CD4-positive, alpha-beta memory T cell (primary cell): Measurements from ENCODE around the gene RSPO4. TPM values are rescaled to one million over a fixed set of nuclear protein-coding genes. Genes with fewer than 3 reads are reported as not detected.

ENCODE experiments used
- CTCF ChIA-PET: fragments of 350-600 bp; sonication (Branson Sonifier 250); formaldehyde crosslinking; loops from one replicate; lab custom pipeline; 2021; ENCODE audit warnings: inconsistent platforms; ENCODE audit not compliant: partially characterized antibody; lab: Charles Lee
- POLR2A ChIA-PET: fragments of 350-600 bp; sonication (Branson Sonifier 250); formaldehyde crosslinking; loops from one replicate; lab custom pipeline; 2021; ENCODE audit not compliant: partially characterized antibody; lab: Charles Lee
- DNase-seq, 5 donors: peaks; one replicate each; pipeline versions ENCODE4 v3.0.0 to v3.0.0-alpha.2; 2020 to 2022; ENCODE audit warnings: mixed read lengths in 1 of 5
- H3K27ac ChIP-seq: one replicate; pipeline ENCODE4 v1.7.0; 2013; ENCODE audit warnings: low read depth, low read length
- H3K27me3 ChIP-seq: 2 replicates; pipeline ENCODE4 v1.7.0; 2013; ENCODE audit warnings: mild to moderate bottlenecking, low read length, moderate library complexity; ENCODE audit not compliant: insufficient read depth
- H3K36me3 ChIP-seq: 2 replicates; pipeline ENCODE4 v1.7.0; 2013; ENCODE audit warnings: mild to moderate bottlenecking, low read length, moderate library complexity; ENCODE audit not compliant: insufficient read depth
- H3K4me1 ChIP-seq: 2 replicates; pipeline ENCODE4 v1.7.0; 2013; ENCODE audit warnings: mild to moderate bottlenecking, low read length, moderate library complexity; ENCODE audit not compliant: insufficient read depth
- H3K4me3 ChIP-seq, 2 donors: one replicate each; pipeline ENCODE4 v1.7.0; 2013; ENCODE audit warnings: low read length in 2 of 2, mild to moderate bottlenecking in 1 of 2
- H3K9me3 ChIP-seq, 2 donors: one replicate each; pipeline ENCODE4 v1.7.0; 2013; ENCODE audit warnings: low read length in 2 of 2, control low read depth in 1 of 2; ENCODE audit not compliant: control insufficient read depth in 1 of 2
- H3K27ac Mint-ChIP-seq, 7 donors: one replicate each; pipeline ENCODE4 v1.8.0; 2020 to 2021; ENCODE audit warnings: mixed read lengths in 7 of 7, mild to moderate bottlenecking in 6 of 7, inconsistent platforms in 3 of 7, moderate library complexity in 3 of 7
- H3K27me3 Mint-ChIP-seq, 2 donors: one replicate each; pipeline ENCODE4 v1.8.0; 2020 to 2021; ENCODE audit warnings: mixed read lengths in 2 of 2
- H3K36me3 Mint-ChIP-seq, 2 donors: one replicate each; pipeline ENCODE4 v1.8.0; 2020 to 2021; ENCODE audit warnings: mixed read lengths in 2 of 2, inconsistent platforms in 1 of 2, mild to moderate bottlenecking in 1 of 2
- H3K4me1 Mint-ChIP-seq, 4 donors: one replicate each; pipeline ENCODE4 v1.8.0; 2020 to 2021; ENCODE audit warnings: mixed read lengths in 4 of 4, mild to moderate bottlenecking in 1 of 4
- H3K4me3 Mint-ChIP-seq, 8 donors: one replicate each; pipeline ENCODE4 v1.8.0; 2020 to 2021; ENCODE audit warnings: mixed read lengths in 8 of 8, mild to moderate bottlenecking in 7 of 8, moderate library complexity in 6 of 8, inconsistent platforms in 3 of 8
- H3K9me3 Mint-ChIP-seq, 8 donors: one replicate each; pipeline ENCODE4 v1.8.0; 2020 to 2021; ENCODE audit warnings: mixed read lengths in 8 of 8, mild to moderate bottlenecking in 5 of 8, inconsistent platforms in 3 of 8, moderate library complexity in 1 of 8
- intact Hi-C: fragments of 100-400 bp; cut with micrococcal nuclease; formaldehyde crosslinking; loops from one replicate; pipeline ENCODE4 v1.15.1; 2023
- polyA plus RNA-seq, 2 donors: library from polyadenylated mRNA; unstranded; fragments of 300-500 nt; fragmentation: Illumina TruSeq; gene quantifications; one replicate each; pipeline ENCODE4 v1.2.3, GENCODE V29; 2021
- total RNA-seq, 2 experiments: library from RNA; stranded (reverse); gene quantifications; one replicate each; pipeline ENCODE4 v1.2.3, GENCODE V29; 2021

The RSPO4 gene
- total and polyA plus RNA-seq, 4 experiments from 2014 or later, result 0.11 to 0.38 TPM; not detected in 2

DNA sequence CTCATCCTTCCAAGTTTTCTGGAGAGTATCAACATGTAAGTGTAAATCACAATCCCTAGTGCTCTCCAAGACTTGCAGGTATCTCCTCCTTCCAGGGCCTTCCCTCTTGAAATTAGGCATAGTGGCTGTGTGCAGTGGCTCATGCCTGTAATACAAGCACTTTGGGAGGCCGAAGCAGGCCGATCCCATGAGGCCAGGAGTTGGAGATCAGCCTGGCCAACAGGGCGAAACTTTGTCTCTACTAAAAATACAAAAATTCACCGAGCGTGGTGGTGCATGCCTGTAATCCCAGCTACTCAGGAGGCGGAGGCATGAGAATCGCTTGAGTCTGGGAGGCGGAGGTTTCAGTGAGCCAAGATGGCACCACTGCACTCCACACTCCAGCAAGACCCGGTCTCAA is 76.6 kb downstream of the RSPO4 start:
- CTCF ChIA-PET, result no interaction called here
- POLR2A ChIA-PET, result no interaction called here
- H3K27ac Mint-ChIP-seq, result no peak overlapping the region

DNA sequence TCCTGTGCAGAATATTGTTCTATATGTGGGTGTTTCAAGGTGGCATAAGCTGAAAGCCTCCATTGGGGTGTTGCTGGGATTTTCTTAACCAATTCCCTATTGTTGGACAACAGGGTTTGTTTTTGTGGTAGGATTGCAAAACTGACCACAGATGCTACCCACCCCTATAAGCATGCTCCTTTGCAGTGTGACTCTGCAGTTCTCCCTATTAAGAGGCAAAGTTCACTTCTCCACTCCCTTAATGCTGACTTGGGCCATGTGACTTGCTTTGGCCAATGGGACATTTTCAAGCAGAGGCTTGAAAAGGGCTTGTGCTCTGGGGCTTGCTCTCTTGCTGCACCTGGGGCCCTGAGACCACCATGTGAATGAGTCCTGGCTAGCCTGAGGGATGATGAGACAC is 77.5 kb downstream of the RSPO4 start:
- intact Hi-C loops, result no loop called here
- Mint-ChIP-seq H3K27ac (no peak overlapping the region), H3K4me3 (no peak overlapping the region), H3K9me3 (peaks cover 0 to 4% (median 0%) of the 10 kb centered on the region in 8 donors), H3K27me3 (peaks cover 22 to 27% of the 10 kb centered on the region in 2 donors), H3K4me1 (no peaks in the 10 kb centered on the region), H3K36me3 (no peaks in the 10 kb centered on the region)
- Histone ChIP-seq H3K9me3 (no peaks in the 10 kb centered on the region), H3K27ac (no peak overlapping the region), H3K36me3 (no peaks in the 10 kb centered on the region), H3K4me1 (no peaks in the 10 kb centered on the region), H3K27me3 (no peaks in the 10 kb centered on the region), H3K4me3 (no peak overlapping the region)
- ChIA-PET POLR2A (no interaction called here), CTCF (no interaction called here)
- DNase-seq, result no peak

More for the DNA sequence above, 76.6 kb downstream of the RSPO4 start:
- no peak overlapping the region for H3K27ac ChIP-seq
- Mint-ChIP-seq H3K9me3 (peaks cover 0 to 4% (median 2%) of the 10 kb centered on the region in 8 donors), H3K27me3 (peaks cover 18 to 25% of the 10 kb centered on the region in 2 donors), H3K36me3 (no peaks in the 10 kb centered on the region), H3K4me3 (no peak overlapping the region), H3K4me1 (no peaks in the 10 kb centered on the region)
- no peak for DNase-seq
- intact Hi-C loops, result no loop called here
- no peaks in the 10 kb centered on the region for H3K4me1 ChIP-seq
- no peak overlapping the region for H3K4me3 ChIP-seq
- H3K27me3 ChIP-seq, result no peaks in the 10 kb centered on the region
- no peaks in the 10 kb centered on the region for H3K36me3 ChIP-seq
- H3K9me3 ChIP-seq, result no peaks in the 10 kb centered on the region

DNA sequence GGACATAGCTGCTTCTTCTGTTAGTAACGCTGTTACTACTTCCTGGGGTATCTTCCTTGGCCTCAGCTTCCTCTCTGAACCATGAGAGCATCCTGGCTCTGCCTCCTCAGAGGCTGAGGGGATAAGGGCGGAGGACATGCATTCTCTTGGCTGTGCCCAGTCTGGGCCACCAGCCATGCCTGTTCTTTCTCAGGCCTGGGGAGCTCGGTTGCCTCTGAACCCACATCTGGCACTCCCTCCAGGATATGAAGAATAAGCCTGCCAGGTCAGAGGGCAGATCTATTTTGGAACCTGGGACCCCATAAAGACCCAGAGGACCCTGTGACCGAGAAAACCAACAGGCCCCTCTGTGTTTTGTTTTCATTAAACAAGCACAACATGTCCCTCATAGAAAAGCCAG is 79.3 kb downstream of the RSPO4 start:
- Histone ChIP-seq H3K36me3 (no peaks in the 10 kb centered on the region), H3K27me3 (no peaks in the 10 kb centered on the region), H3K4me1 (no peaks in the 10 kb centered on the region), H3K9me3 (no peaks in the 10 kb centered on the region), H3K27ac (no peak overlapping the region), H3K4me3 (no peak overlapping the region)
- intact Hi-C loops, result no loop called here
- ChIA-PET CTCF (no interaction called here), POLR2A (no interaction called here)
- H3K9me3 Mint-ChIP-seq, result peaks cover 0 to 4% (median 0%) of the 10 kb centered on the region in 8 donors
- H3K36me3 Mint-ChIP-seq, result no peaks in the 10 kb centered on the region
- DNase-seq, result no peak
- H3K27me3 Mint-ChIP-seq, result peaks cover 25% of the 10 kb centered on the region in 2 donors
- no peaks in the 10 kb centered on the region for H3K4me1 Mint-ChIP-seq
- no peak overlapping the region for H3K4me3 Mint-ChIP-seq
- H3K27ac Mint-ChIP-seq, result no peak overlapping the region

DNA sequence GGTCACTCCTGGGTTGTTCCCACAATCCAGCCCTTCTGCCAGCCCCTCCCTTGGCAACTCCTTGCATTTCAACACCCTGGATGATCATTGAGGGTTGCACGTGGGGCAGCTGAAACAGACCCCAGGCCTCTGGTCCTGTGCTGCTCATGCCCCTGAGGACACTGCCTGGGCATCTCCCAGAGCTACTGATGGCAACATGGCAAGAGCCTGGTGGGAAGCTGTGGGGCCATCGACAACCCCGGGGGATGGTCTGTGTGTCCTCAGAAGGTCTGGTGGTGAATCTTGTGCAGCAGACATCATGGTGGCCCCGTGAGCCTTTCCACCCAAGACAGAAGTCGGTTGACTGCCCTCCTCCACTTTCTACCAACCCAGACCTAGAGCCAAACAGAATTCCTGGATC is 81.0 kb downstream of the RSPO4 start:
- no peaks in the 10 kb centered on the region for H3K27me3 ChIP-seq
- no peak overlapping the region for H3K4me3 ChIP-seq
- Mint-ChIP-seq H3K4me3 (no peak overlapping the region), H3K4me1 (no peaks in the 10 kb centered on the region), H3K9me3 (peaks cover 0 to 4% (median 0%) of the 10 kb centered on the region in 8 donors), H3K36me3 (no peaks in the 10 kb centered on the region), H3K27ac (no peak overlapping the region), H3K27me3 (peaks cover 11 to 13% of the 10 kb centered on the region in 2 donors)
- CTCF ChIA-PET, result no interaction called here
- intact Hi-C loops, result no loop called here
- no peaks in the 10 kb centered on the region for H3K9me3 ChIP-seq
- no peak overlapping the region for H3K27ac ChIP-seq
- no peaks in the 10 kb centered on the region for H3K4me1 ChIP-seq
- POLR2A ChIA-PET, result no interaction called here
- no peaks in the 10 kb centered on the region for H3K36me3 ChIP-seq
- DNase-seq, result no peak

DNA sequence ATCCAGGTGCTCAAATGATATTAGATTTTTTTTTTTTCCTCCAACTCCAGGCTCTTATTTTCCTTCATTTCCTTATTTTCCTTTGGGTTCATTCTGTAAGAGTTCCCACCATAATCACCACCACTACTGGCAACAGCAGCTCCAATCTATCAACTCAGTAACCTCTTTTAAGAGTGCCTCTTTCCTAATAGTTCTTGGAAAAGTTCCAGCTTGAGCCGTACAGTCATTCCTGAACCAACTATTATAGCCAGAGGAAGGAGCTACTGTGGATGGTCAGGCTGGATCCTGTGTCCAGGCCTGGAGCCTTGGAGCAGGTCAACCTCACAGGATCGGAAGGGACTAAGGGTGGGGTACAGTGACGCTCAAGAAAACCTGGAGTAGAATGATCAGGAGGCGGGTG is 81.8 kb downstream of the RSPO4 start:
- ChIA-PET CTCF (interaction anchor here (1.0 kb wide), 1 partner anchor 67 kb away, joined by 3 read pairs; no protein-coding TSS in a partner anchor), POLR2A (no interaction called here)
- no peaks in the 10 kb centered on the region for H3K4me1 ChIP-seq
- H3K4me3 Mint-ChIP-seq, result no peak overlapping the region
- H3K27ac ChIP-seq, result no peak overlapping the region
- H3K27me3 Mint-ChIP-seq, result peaks cover 10 to 11% of the 10 kb centered on the region in 2 donors
- H3K36me3 ChIP-seq, result no peaks in the 10 kb centered on the region
- H3K9me3 ChIP-seq, result no peaks in the 10 kb centered on the region
- no peaks in the 10 kb centered on the region for H3K36me3 Mint-ChIP-seq
- peaks cover 0 to 4% (median 0%) of the 10 kb centered on the region in 8 donors for H3K9me3 Mint-ChIP-seq
- DNase-seq, result no peak
- no peak overlapping the region for H3K4me3 ChIP-seq
- intact Hi-C loops, result no loop called here
- H3K4me1 Mint-ChIP-seq, result peaks cover 0 to 1% (median 0%) of the 10 kb centered on the region in 4 donors
- H3K27ac Mint-ChIP-seq, result no peak overlapping the region
- no peaks in the 10 kb centered on the region for H3K27me3 ChIP-seq

DNA sequence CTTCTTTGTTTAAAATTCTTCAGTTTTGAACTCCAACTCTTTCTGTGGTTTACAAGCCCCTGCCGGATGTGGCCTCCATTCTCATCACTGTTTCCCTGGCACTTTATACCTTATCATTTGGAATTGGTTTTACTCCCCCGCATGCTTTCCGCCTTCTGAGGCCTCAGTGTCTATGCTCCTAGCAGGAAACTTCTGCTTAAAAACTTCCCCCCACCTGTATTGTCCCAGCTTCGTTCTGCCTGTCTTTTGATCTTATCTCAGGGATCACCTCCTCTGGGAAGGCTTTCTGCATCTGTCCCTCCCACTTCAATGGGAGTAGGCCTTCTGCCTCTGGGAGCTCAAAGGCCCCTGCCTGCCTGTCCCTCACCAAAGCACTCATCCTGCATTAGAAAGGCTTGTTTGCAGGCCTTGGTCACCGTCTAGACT is 82.6 kb downstream of the RSPO4 start:
- no peaks in the 10 kb centered on the region for H3K36me3 ChIP-seq
- no peaks in the 10 kb centered on the region for H3K27me3 ChIP-seq
- no peak for DNase-seq
- Mint-ChIP-seq H3K36me3 (no peaks in the 10 kb centered on the region), H3K27me3 (peaks cover 11% of the 10 kb centered on the region in 2 donors), H3K4me3 (peak overlapping the region in 1 of 8 donors; percentile 32), H3K9me3 (peaks cover 0 to 4% (median 0%) of the 10 kb centered on the region in 8 donors), H3K4me1 (peaks cover 0 to 2% (median 0%) of the 10 kb centered on the region in 4 donors), H3K27ac (peak overlapping the region in 1 of 7 donors; percentile 74)
- CTCF ChIA-PET, result interaction anchor here (1.0 kb wide), 1 partner anchor 67 kb away, joined by 3 read pairs; no protein-coding TSS in a partner anchor
- intact Hi-C loops, result no loop called here
- no peaks in the 10 kb centered on the region for H3K4me1 ChIP-seq
- no peak overlapping the region for H3K4me3 ChIP-seq
- H3K27ac ChIP-seq, result no peak overlapping the region
- POLR2A ChIA-PET, result no interaction called here
- no peaks in the 10 kb centered on the region for H3K9me3 ChIP-seq

DNA sequence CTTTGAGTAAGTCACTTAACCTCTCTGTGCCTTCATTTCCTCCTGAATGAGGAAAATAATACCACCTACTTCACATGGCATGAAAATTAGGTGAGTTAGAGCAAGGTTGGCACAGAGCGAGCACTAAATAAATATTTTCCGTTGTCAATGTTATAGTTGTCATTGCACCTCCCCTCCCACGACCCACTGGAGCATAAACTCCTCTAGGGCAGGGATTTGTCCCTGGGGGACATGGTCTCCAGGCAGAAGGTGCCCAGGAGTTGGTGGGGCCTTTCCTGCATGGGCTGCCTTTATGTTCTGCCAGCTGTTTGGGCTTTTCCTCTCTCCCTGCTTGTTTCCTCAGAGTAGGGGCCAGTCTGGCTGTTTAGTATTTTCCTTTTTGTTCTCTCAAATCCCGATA is 84.7 kb downstream of the RSPO4 start:
- peaks cover 0 to 2% (median 0%) of the 10 kb centered on the region in 4 donors for H3K4me1 Mint-ChIP-seq
- peaks cover 8 to 18% of the 10 kb centered on the region in 2 donors for H3K27me3 Mint-ChIP-seq
- no peaks in the 10 kb centered on the region for H3K4me1 ChIP-seq
- H3K4me3 Mint-ChIP-seq, result no peak overlapping the region
- intact Hi-C loops, result no loop called here
- no peaks in the 10 kb centered on the region for H3K27me3 ChIP-seq
- CTCF ChIA-PET, result no interaction called here
- H3K9me3 ChIP-seq, result no peaks in the 10 kb centered on the region
- no peak overlapping the region for H3K27ac ChIP-seq
- DNase-seq, result no peak
- no peak overlapping the region for H3K4me3 ChIP-seq
- H3K36me3 ChIP-seq, result no peaks in the 10 kb centered on the region
- no peak overlapping the region for H3K27ac Mint-ChIP-seq
- POLR2A ChIA-PET, result no interaction called here
- peaks cover 0 to 4% (median 0%) of the 10 kb centered on the region in 8 donors for H3K9me3 Mint-ChIP-seq
- no peaks in the 10 kb centered on the region for H3K36me3 Mint-ChIP-seq
